B cell (primary cell): ENCODE measurements around the gene CYP27B1. TPM values are rescaled to one million over a fixed set of nuclear protein-coding genes. Genes with fewer than 3 reads are reported as not detected.

Experiments used
- ATAC-seq: fragments of 200-7000 bp; cut with Tn5 transposase; one replicate; pipeline ENCODE4 v1.10.0; 2021; ENCODE audit warnings: low read depth, mild to moderate bottlenecking, moderate number of reproducible peaks, moderate library complexity
- CTCF ChIA-PET: fragments of 350-600 bp; sonication (Branson Sonifier 250); formaldehyde crosslinking; loops from one replicate; lab custom pipeline; 2021; ENCODE audit warnings: antibody characterized with exemption, inconsistent platforms; lab: Charles Lee
- POLR2A ChIA-PET: fragments of 350-600 bp; sonication (Branson Sonifier 250); formaldehyde crosslinking; loops from one replicate; lab custom pipeline; 2021; ENCODE audit warnings: antibody characterized with exemption; lab: Charles Lee
- DNase-seq: peaks from one replicate; pipeline ENCODE4 v3.0.0; 2013
- H2AFZ ChIP-seq: 2 replicates; pipeline ENCODE4 v1.6.1; 2012; ENCODE audit warnings: mild to moderate bottlenecking, low read depth, low read length; ENCODE audit not compliant: insufficient read depth, poor library complexity, severe bottlenecking
- H3K27ac ChIP-seq, 2 donors: 1 replicate in 1 of 2; 2 replicates in 1 of 2; pipeline ENCODE4 v1.5.1; 2012 to 2013; ENCODE audit warnings: low read length in 2 of 2, mild to moderate bottlenecking in 2 of 2, moderate library complexity in 1 of 2
- H3K27me3 ChIP-seq, 4 experiments: fragments of 200-600 bp in 1 of 4; sonication (generic) in 1 of 4; replicated peaks in 1 of 4; 1 replicate in 2 of 4; 2 replicates in 2 of 4; pipeline versions ENCODE4 v1.6.1 to v1.7.0; 2013 to 2016; ENCODE audit warnings: low read length in 3 of 4, mild to moderate bottlenecking in 2 of 4, mixed read lengths in 1 of 4, moderate library complexity in 1 of 4; ENCODE audit not compliant: insufficient read depth in 4 of 4, control insufficient read depth in 3 of 4; ENCODE audit errors: control extremely low read depth in 1 of 4
- H3K36me3 ChIP-seq, 2 experiments: replicated peaks in 1 of 2; 1 replicate in 1 of 2; 2 replicates in 1 of 2; pipeline versions ENCODE4 v1.6.1 to v1.7.1; 2013; ENCODE audit warnings: low read length in 1 of 2; ENCODE audit not compliant: insufficient read depth in 2 of 2, control insufficient read depth in 1 of 2; ENCODE audit errors: control extremely low read depth in 1 of 2, extremely low read depth in 1 of 2
- H3K4me1 ChIP-seq, 2 donors: fragments of 200-600 bp in 1 of 2; sonication (generic) in 1 of 2; 1 replicate in 1 of 2; 2 replicates in 1 of 2; pipeline versions ENCODE4 v1.5.1 to v1.6.1; 2013 to 2017; ENCODE audit warnings: low read length in 2 of 2; ENCODE audit not compliant: control insufficient read depth in 2 of 2, insufficient read depth in 2 of 2
- H3K4me2 ChIP-seq: replicated peaks from 2 replicates; pipeline ENCODE3; 2012; ENCODE audit warnings: mild to moderate bottlenecking, low read depth, low read length; ENCODE audit not compliant: poor library complexity, severe bottlenecking
- H3K4me3 ChIP-seq, 5 experiments: fragments of 200-600 bp in 1 of 5; sonication (generic) in 1 of 5; 1 replicate in 3 of 5; 2 replicates in 2 of 5; pipeline versions ENCODE4 v1.5.1 to v1.7.0; 2011 to 2016; ENCODE audit warnings: low read length in 4 of 5, mild to moderate bottlenecking in 4 of 5, low read depth in 2 of 5, control low read depth in 1 of 5, moderate library complexity in 1 of 5; ENCODE audit not compliant: insufficient read depth in 1 of 5; ENCODE audit errors: control extremely low read depth in 1 of 5, extremely low read depth in 1 of 5
- H3K79me2 ChIP-seq: fragments of 200-600 bp; sonication (generic); one replicate; pipeline ENCODE4 v1.6.0; 2016; ENCODE audit warnings: low read length; ENCODE audit not compliant: control insufficient read depth, insufficient read depth
- H3K9ac ChIP-seq: fragments of 200-600 bp; sonication (generic); 2 replicates; pipeline ENCODE4 v1.6.1; 2017; ENCODE audit warnings: mild to moderate bottlenecking, low read length, moderate library complexity
- H3K9me3 ChIP-seq, 3 donors: one replicate each; pipeline versions ENCODE4 v1.6.1 to v1.7.1; 2013; ENCODE audit warnings: low read length in 2 of 3; ENCODE audit not compliant: control insufficient read depth in 2 of 3, insufficient read depth in 1 of 3; ENCODE audit errors: control extremely low read depth in 1 of 3
- H4K20me1 ChIP-seq: 2 replicates; pipeline ENCODE4 v1.6.0; 2012; ENCODE audit warnings: mild to moderate bottlenecking, low read length; ENCODE audit not compliant: insufficient read depth, control insufficient read depth, poor library complexity, severe bottlenecking
- H3K27ac Mint-ChIP-seq: one replicate; pipeline ENCODE4 v1.8.0; 2021; ENCODE audit warnings: mixed read lengths
- H3K27me3 Mint-ChIP-seq: one replicate; pipeline ENCODE4 v1.8.0; 2021; ENCODE audit warnings: mixed read lengths
- H3K4me1 Mint-ChIP-seq: one replicate; pipeline ENCODE4 v1.8.0; 2021; ENCODE audit warnings: mixed read lengths
- H3K4me3 Mint-ChIP-seq: one replicate; pipeline ENCODE4 v1.8.0; 2021; ENCODE audit warnings: mixed read lengths
- H3K9me3 Mint-ChIP-seq: one replicate; pipeline ENCODE4 v1.8.0; 2022; ENCODE audit warnings: mixed read lengths; ENCODE audit not compliant: insufficient read depth
- CTCF ChIP-seq: fragments of 200-600 bp; IDR thresholded peaks from one replicate; pipeline ENCODE4 v1.8.0; 2022; ENCODE audit warnings: antibody characterized with exemption, mild to moderate bottlenecking
- EZH2 ChIP-seq: IDR thresholded peaks from 2 replicates; pipeline ENCODE4 v1.6.1; 2012; ENCODE audit warnings: borderline replicate concordance, low read depth, mild to moderate bottlenecking, moderate library complexity, low read length; ENCODE audit not compliant: insufficient read depth, poor library complexity, severe bottlenecking
- WGBS: methylation state at CpG from one replicate; pipeline ENCODE4 v1.1.5; 2013; ENCODE audit warnings: missing lambda C conversion rate; ENCODE audit not compliant: insufficient coverage; 5-methylcytosine and 5-hydroxymethylcytosine counted together
- intact Hi-C: fragments of 100-400 bp; cut with micrococcal nuclease; formaldehyde crosslinking; loops from one replicate; pipeline ENCODE4 v1.10.0; 2022
- polyA plus RNA-seq: library from polyadenylated mRNA; depleted of rRNA; stranded (reverse); fragments of >200 nt; gene quantifications from 2 replicates; pipeline ENCODE4 v1.2.3, GENCODE V29; 2012
- total RNA-seq, 2 donors: library from RNA; stranded (reverse); fragments of 120-200 nt in 1 of 2; gene quantifications; 1 replicate in 1 of 2; 2 replicates in 1 of 2; pipeline versions ENCODE4 v1.2.3 to v1.2.4, GENCODE V29; 2013 to 2022

Gene CYP27B1
- total and polyA plus RNA-seq, 2 donors (not counting 1 experiment from before 2014, with no cell fraction given): 0.66 to 0.79 TPM

GRCh38 chr12:57769594-57769993 lies 2.7 kb upstream of the CYP27B1 start:
- Histone ChIP-seq H3K4me3 (no peak overlapping the region), H3K27me3 (peaks cover 0 to 32% (median 22%) of the 10 kb centered on the region in 4 experiments), H2AFZ (no peak overlapping the region), H3K79me2 (peaks cover 7% of the 10 kb centered on the region), H3K9ac (no peak overlapping the region), H3K4me1 (peaks cover 38 to 47% of the 10 kb centered on the region in 2 donors), H3K27ac (no peak overlapping the region), H3K9me3 (peaks cover 0 to 13% (median 0%) of the 10 kb centered on the region in 3 donors), H3K4me2 (no peak overlapping the region), H4K20me1 (peaks cover 3% of the 10 kb centered on the region), H3K36me3 (no peaks in the 10 kb centered on the region)
- H3K27ac Mint-ChIP-seq: no peak overlapping the region
- H3K4me1 Mint-ChIP-seq: peaks cover 36% of the 10 kb centered on the region
- 98% methylated on average over 7 of the region's 11 CpGs for WGBS
- no peaks in the 10 kb centered on the region for H3K9me3 Mint-ChIP-seq
- DNase-seq: peak; percentile 8
- ChIA-PET POLR2A (no interaction called here), CTCF (no interaction called here)
- intact Hi-C loops: no loop called here
- H3K4me3 Mint-ChIP-seq: no peak overlapping the region
- TF ChIP-seq EZH2: no peak
- no peak for TF ChIP-seq CTCF
- ATAC-seq: no peak
- peaks cover 17% of the 10 kb centered on the region for H3K27me3 Mint-ChIP-seq

GRCh38 chr12:57767876-57768275 lies 998 bp upstream of the CYP27B1 start:
- intact Hi-C loops: no loop called here
- peaks cover 0 to 13% (median 0%) of the 10 kb centered on the region in 3 donors for H3K9me3 ChIP-seq
- peaks cover 0 to 38% (median 26%) of the 10 kb centered on the region in 4 experiments for H3K27me3 ChIP-seq
- H3K4me1 ChIP-seq: peaks cover 40 to 47% of the 10 kb centered on the region in 2 donors
- no peak for TF ChIP-seq CTCF
- no peak for TF ChIP-seq EZH2
- H3K79me2 ChIP-seq: peaks cover 18% of the 10 kb centered on the region
- CTCF ChIA-PET: interaction anchor here (1.1 to 3.0 kb wide), 4 partner anchors 9 to 15 kb away, joined by 3 to 37 read pairs (median 5); partner anchors contain the start of gene TSFM
- no peaks in the 10 kb centered on the region for H3K36me3 ChIP-seq
- Mint-ChIP-seq H3K4me3 (no peak overlapping the region), H3K27me3 (peaks cover 24% of the 10 kb centered on the region), H3K4me1 (peaks cover 42% of the 10 kb centered on the region), H3K9me3 (no peaks in the 10 kb centered on the region), H3K27ac (no peak overlapping the region)
- no peak overlapping the region for H3K9ac ChIP-seq
- ATAC-seq: no peak
- WGBS: 100% methylated on average over 1 of the region's 3 CpGs
- no peak overlapping the region for H3K4me3 ChIP-seq
- no peak overlapping the region for H3K4me2 ChIP-seq
- no peak for DNase-seq
- no peak overlapping the region for H2AFZ ChIP-seq
- POLR2A ChIA-PET: no interaction called here
- peaks cover 15% of the 10 kb centered on the region for H4K20me1 ChIP-seq
- H3K27ac ChIP-seq: no peak overlapping the region
